ENCODE data around the gene IGHMBP2.

The IGHMBP2 gene

DNA sequence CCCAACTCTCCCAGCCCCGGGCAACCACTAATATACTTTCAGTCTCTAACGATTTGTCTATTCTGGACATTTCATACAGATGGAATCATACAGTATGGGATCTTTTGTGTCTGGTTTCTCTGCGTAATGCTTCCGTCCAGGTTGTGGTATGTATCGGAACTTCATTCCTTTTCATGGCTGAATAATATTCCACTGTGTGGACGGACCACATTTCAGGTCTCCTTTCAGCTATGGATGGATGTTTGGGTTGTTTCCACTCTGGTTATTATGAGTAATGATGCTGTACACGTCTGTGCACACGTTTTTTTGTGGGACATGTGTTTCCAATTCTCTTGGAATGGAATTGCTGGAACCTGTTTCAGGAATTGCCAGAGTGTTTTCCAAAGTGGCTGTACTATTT, 44.6 kb upstream of the IGHMBP2 start:
- no peak for DNase-seq (ENCODE audit: low read depth, low spot score)
- no peak overlapping the region for H3K4me3 ChIP-seq (ENCODE audit: low read depth, low read length)
- POLR2A ChIA-PET: no interaction called here
- TF ChIP-seq, protein P1, sequence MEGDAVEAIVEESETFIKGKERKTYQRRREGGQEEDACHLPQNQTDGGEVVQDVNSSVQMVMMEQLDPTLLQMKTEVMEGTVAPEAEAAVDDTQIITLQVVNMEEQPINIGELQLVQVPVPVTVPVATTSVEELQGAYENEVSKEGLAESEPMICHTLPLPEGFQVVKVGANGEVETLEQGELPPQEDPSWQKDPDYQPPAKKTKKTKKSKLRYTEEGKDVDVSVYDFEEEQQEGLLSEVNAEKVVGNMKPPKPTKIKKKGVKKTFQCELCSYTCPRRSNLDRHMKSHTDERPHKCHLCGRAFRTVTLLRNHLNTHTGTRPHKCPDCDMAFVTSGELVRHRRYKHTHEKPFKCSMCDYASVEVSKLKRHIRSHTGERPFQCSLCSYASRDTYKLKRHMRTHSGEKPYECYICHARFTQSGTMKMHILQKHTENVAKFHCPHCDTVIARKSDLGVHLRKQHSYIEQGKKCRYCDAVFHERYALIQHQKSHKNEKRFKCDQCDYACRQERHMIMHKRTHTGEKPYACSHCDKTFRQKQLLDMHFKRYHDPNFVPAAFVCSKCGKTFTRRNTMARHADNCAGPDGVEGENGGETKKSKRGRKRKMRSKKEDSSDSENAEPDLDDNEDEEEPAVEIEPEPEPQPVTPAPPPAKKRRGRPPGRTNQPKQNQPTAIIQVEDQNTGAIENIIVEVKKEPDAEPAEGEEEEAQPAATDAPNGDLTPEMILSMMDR (IDR thresholded peaks at IDR 0.05; ENCODE audit: insufficient read depth, low read length, missing control alignments): no peak
- CTCF ChIA-PET: no interaction called here

DNA sequence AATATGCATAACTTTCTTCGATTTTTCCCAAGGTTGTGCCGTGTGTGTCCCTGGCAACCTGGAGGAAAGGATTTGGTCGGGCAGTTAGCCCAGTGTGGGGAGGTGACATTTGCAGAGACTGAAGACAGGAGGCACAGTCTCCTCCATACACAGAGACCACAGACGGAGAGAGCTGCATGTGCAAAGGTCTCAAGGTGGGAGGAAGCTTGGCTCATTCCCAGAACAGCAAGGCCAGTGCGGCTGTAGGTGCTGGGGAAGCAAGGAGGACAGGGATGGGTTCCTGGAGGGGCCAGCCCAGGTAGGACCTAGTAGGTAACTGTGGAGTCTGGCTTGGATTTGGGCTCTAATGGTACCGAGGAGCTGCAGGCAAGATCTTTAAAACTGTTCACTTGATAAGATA, 41.3 kb upstream of the IGHMBP2 start:
- no peak overlapping the region for H3K4me3 ChIP-seq (ENCODE audit: low read depth, low read length)
- DNase-seq (ENCODE audit: low read depth, low spot score): no peak
- POLR2A ChIA-PET: no interaction called here
- TF ChIP-seq, protein P1 (IDR thresholded peaks at IDR 0.05; ENCODE audit: insufficient read depth, low read length, missing control alignments): no peak
- CTCF ChIA-PET: no interaction called here

DNA sequence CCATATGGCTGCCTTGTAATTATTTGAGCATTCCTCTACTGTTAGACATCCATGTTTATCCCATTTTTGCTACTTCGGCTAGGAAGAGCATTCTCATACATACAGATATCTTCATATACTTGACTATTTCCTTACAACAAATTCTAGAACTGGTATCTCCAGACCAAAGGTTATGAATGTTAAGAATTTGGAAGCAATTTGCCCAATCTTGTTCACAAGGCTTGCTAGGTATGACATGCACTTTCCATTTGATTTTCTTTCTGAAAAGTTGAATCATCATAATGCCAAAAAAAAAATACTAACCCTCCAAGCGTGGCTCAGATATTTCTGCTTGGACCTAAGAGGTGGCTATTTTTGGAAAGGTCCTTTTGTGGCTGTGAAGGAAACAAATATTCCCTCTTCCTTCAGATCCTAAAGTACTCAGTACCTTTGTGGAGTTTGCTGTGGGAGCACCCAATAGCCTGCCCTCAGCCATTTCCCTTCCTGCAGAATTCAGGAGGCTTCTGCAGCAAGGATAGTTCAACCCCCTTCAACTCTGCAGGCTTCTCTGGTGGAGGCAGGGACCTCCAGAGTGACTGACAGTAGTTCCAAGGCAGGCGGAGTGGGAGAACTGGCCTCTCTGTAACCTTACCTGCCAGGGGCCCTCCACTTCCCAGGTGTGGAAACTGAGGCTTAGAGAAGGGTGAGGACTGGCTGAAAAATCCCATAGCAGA, 40.0 kb upstream of the IGHMBP2 start:
- DNase-seq (ENCODE audit: low read depth, low spot score): no peak
- ChIA-PET CTCF (interaction anchor here (0.7 kb wide), 1 partner anchor 26 kb away, joined by 4 read pairs; no protein-coding TSS in a partner anchor), POLR2A (no interaction called here)
- TF ChIP-seq, protein P1 (IDR thresholded peaks at IDR 0.05; ENCODE audit: insufficient read depth, low read length, missing control alignments): no peak
- no peak overlapping the region for H3K4me3 ChIP-seq (ENCODE audit: low read depth, low read length)

DNA sequence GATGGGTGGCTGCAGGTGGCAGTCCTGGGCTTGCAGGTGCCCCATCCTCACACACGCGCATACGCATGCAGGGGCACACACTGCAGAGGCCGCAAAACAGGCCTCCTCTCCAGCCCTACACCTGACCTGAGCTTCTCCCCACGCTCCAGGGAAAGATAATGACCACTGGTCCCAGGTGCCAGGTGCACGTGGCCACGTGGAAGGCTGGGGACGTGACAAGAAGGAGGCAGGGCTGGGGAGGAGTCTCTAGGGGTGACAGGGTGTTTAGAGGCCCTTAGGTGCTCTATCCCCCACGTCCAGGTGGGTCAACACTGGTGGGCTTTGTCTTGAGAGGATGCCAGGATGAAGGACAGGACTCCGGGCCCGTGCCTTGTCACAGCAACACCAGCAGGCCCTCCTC, 38.5 kb upstream of the IGHMBP2 start:
- TF ChIP-seq, protein P1 (IDR thresholded peaks at IDR 0.05; ENCODE audit: insufficient read depth, low read length, missing control alignments): no peak
- ChIA-PET POLR2A (no interaction called here), CTCF (no interaction called here)
- H3K4me3 ChIP-seq (ENCODE audit: low read depth, low read length): no peak overlapping the region
- no peak for DNase-seq (ENCODE audit: low read depth, low spot score)

DNA sequence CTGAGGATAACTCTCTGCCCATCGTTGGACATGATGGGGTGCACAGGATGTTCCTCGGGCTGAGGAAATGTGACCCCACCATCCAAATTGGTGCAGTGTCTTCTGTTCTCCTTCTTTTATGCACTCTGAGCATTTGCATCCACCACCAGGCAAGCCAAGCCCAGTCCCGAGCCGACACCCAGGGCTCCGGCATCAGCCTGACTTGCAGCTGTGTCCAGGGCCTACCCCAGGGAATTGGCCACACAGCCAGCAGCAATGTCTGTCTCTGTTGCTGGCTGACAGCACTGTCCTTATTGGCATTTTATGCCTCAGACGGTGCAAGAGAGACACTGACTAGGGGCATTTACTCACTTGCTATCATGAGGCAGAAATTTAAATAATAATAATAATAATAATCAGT, 36.6 kb upstream of the IGHMBP2 start:
- DNase-seq (ENCODE audit: low read depth, low spot score): no peak
- ChIA-PET POLR2A (no interaction called here), CTCF (no interaction called here)
- TF ChIP-seq, protein P1 (IDR thresholded peaks at IDR 0.05; ENCODE audit: insufficient read depth, low read length, missing control alignments): no peak
- H3K4me3 ChIP-seq (ENCODE audit: low read depth, low read length): no peak overlapping the region

DNA sequence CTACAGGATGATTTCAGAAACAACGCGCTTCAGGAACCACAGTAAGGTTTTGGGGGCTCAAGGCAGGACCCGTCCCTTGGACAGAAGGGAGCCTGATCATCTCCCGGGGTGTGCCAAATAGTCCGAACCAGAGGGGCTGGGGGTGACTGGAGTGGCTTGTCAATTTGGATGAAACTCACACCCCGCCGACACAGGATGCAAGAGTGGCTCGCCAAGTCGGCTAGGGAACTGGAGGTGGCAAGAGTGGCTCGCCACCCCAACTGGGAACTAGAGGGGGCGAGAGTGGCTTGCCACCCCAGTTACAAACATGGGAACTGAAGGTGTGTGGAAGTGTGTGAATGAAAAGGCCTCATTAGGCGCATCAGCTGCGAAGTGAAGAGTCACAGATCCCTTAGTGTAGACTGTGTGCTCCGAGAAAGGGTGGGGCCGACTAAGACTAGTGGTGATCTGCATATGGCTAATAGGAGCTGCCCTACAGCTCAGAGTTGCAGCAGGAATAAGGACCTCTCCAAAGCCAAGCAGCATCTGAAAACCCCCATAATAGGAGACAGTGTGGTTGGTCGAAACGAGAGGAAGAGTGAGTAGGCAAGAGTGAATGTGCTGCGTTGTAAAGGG, 35.4 kb upstream of the IGHMBP2 start:
- TF ChIP-seq, protein P1 (IDR thresholded peaks at IDR 0.05; ENCODE audit: insufficient read depth, low read length, missing control alignments): no peak
- ChIA-PET CTCF (no interaction called here), POLR2A (interaction anchor here (1.0 kb wide), 1 partner anchor 21 kb away, joined by 3 read pairs; no protein-coding TSS in a partner anchor)
- H3K4me3 ChIP-seq (ENCODE audit: low read depth, low read length): no peak overlapping the region
- no peak for DNase-seq (ENCODE audit: low read depth, low spot score)

Data from AG04449 (cell line).